Loucy (cell line): ENCODE data around the gene PIK3CA.

ENCODE experiments used
- CTCF ChIP-seq: fragments of 200-600 bp; sonication (generic); conservative IDR thresholded peaks from 2 replicates; pipeline ENCODE4 v1.5.1; 2014; ENCODE audit warnings: mild to moderate bottlenecking, antibody characterized with exemption, low read length
- EZH2phosphoT487 ChIP-seq: fragments of 200-600 bp; IDR thresholded peaks from 2 replicates; pipeline ENCODE4 v1.6.1; 2018; ENCODE audit warnings: antibody characterized with exemption, mild to moderate bottlenecking, moderate library complexity, borderline replicate concordance

DNA sequence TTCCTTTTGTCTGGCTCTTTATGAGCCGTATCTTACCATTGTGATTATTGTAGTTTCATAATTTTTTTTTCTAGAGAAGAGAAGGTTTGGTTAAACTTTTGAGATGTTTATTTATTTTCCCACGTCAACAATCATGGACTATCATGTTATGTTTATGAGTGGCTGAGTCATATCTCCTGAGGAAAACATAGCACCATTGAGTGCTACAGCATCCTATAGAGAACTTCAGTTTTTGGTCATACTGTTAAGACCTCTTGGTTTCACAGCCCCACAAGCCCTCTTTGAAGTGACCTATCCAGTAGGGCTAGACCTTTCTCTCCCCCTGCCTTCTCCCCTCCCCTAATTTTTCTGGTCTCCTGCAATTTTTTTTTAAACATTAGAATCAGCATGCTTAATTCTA is 20.8 kb downstream of the PIK3CA start:
- TF ChIP-seq CTCF (no peak), EZH2phosphoT487 (no peak)
